OCI-LY1 (cell line): ENCODE results near the gene LPCAT1.

Experiments used
- H2AFZ ChIP-seq: fragments of 200-600 bp; sonication (generic), shearing (Covaris generic); 2 replicates; pipeline ENCODE4 v1.6.0; 2014; ENCODE audit warnings: antibody characterized with exemption, mild to moderate bottlenecking, low read length
- H3F3A ChIP-seq: fragments of 200-600 bp; sonication (generic), shearing (Covaris generic); 2 replicates; pipeline ENCODE4 v1.6.0; 2014; ENCODE audit warnings: mild to moderate bottlenecking, antibody characterized with exemption, low read length, moderate library complexity; ENCODE audit not compliant: insufficient read depth
- H3K27ac ChIP-seq: fragments of 200-600 bp; sonication (generic); 2 replicates; pipeline ENCODE4 v1.5.1; 2014; ENCODE audit warnings: low read length, mixed run types, mild to moderate bottlenecking, low read depth; ENCODE audit not compliant: poor library complexity, severe bottlenecking
- H3K27me3 ChIP-seq: fragments of 200-600 bp; sonication (generic); 2 replicates; pipeline ENCODE4 v1.6.0; 2014; ENCODE audit warnings: antibody characterized with exemption, mild to moderate bottlenecking, low read length, moderate library complexity; ENCODE audit not compliant: insufficient read depth
- H3K36me3 ChIP-seq: fragments of 200-600 bp; sonication (generic); 2 replicates; pipeline ENCODE4 v1.6.1; 2014; ENCODE audit warnings: mild to moderate bottlenecking, antibody characterized with exemption, low read length, moderate library complexity, mixed read lengths; ENCODE audit not compliant: insufficient read depth
- H3K4me1 ChIP-seq: fragments of 200-600 bp; sonication (generic); 2 replicates; pipeline ENCODE4 v1.5.1; 2014; ENCODE audit warnings: mild to moderate bottlenecking, low read length, moderate library complexity; ENCODE audit not compliant: insufficient read depth, severe bottlenecking
- H3K4me2 ChIP-seq: fragments of 200-600 bp; sonication (generic), shearing (Covaris generic); 2 replicates; pipeline ENCODE4 v1.6.1; 2014; ENCODE audit warnings: low read length
- H3K4me3 ChIP-seq: fragments of 200-600 bp; sonication (generic); 2 replicates; pipeline ENCODE4 v1.5.1; 2014; ENCODE audit warnings: low read length, low read depth, mild to moderate bottlenecking, mixed read lengths; ENCODE audit not compliant: poor library complexity, severe bottlenecking
- H3K79me2 ChIP-seq: fragments of 200-600 bp; shearing (Covaris generic); 2 replicates; pipeline ENCODE4 v1.6.1; 2016; ENCODE audit warnings: mixed run types, low read length, mixed read lengths; ENCODE audit not compliant: insufficient read depth
- H3K9ac ChIP-seq: fragments of 200-600 bp; sonication (generic), shearing (Covaris generic); 2 replicates; pipeline ENCODE4 v1.6.1; 2014; ENCODE audit warnings: mild to moderate bottlenecking, low read length, mixed read lengths
- H3K9me2 ChIP-seq: fragments of 200-600 bp; sonication (generic), shearing (Covaris generic); 2 replicates; pipeline ENCODE4 v1.6.1; 2014; ENCODE audit warnings: low read depth, mild to moderate bottlenecking, low read length, mixed read lengths
- H3K9me3 ChIP-seq: fragments of 200-600 bp; shearing (Covaris generic); 2 replicates; pipeline ENCODE4 v1.6.1; 2014; ENCODE audit warnings: low read length, mixed read lengths
- H4K20me1 ChIP-seq: fragments of 200-600 bp; sonication (generic), shearing (Covaris generic); 2 replicates; pipeline ENCODE4 v1.6.0; 2016; ENCODE audit warnings: mild to moderate bottlenecking, low read length; ENCODE audit not compliant: insufficient read depth
- CTCF ChIP-seq: fragments of 200-600 bp; sonication (generic), shearing (Covaris generic); IDR thresholded peaks from 2 replicates; pipeline ENCODE4 v1.5.1; 2017; ENCODE audit warnings: mild to moderate bottlenecking, antibody characterized with exemption, low read length, moderate library complexity, mixed read lengths
- EZH2 ChIP-seq: fragments of 200-600 bp; sonication (generic), shearing (Covaris generic); IDR thresholded peaks from 2 replicates; pipeline ENCODE4 v1.8.0; 2017; ENCODE audit warnings: borderline replicate concordance, mixed run types, mild to moderate bottlenecking, antibody characterized with exemption, low read length, moderate library complexity, mixed read lengths

The LPCAT1 gene

GRCh38 chr5:1431896-1432295 is 91.9 kb downstream of the LPCAT1 start:
- no peaks in the 10 kb centered on the region for H3K9me2 ChIP-seq
- peaks cover 11% of the 10 kb centered on the region; the same call in 1 of the 2 replicates for H3K9me3 ChIP-seq
- H3K79me2 ChIP-seq, result no peaks in the 10 kb centered on the region
- H3F3A ChIP-seq, result no peaks in the 10 kb centered on the region
- no peak overlapping the region for H2AFZ ChIP-seq
- H3K27me3 ChIP-seq, result peaks cover 8% of the 10 kb centered on the region; the same call in 1 of the 2 replicates
- TF ChIP-seq EZH2, result no peak
- TF ChIP-seq CTCF, result no peak
- H4K20me1 ChIP-seq, result no peaks in the 10 kb centered on the region
- no peaks in the 10 kb centered on the region for H3K4me1 ChIP-seq
- H3K9ac ChIP-seq, result no peak overlapping the region
- no peak overlapping the region for H3K4me3 ChIP-seq
- H3K36me3 ChIP-seq, result no peaks in the 10 kb centered on the region; the same call in 1 of the 2 replicates
- no peak overlapping the region for H3K4me2 ChIP-seq
- no peak overlapping the region for H3K27ac ChIP-seq

GRCh38 chr5:1431021-1431811 is 92.5 kb downstream of the LPCAT1 start:
- Histone ChIP-seq H3K36me3 (no peaks in the 10 kb centered on the region; the same call in 1 of the 2 replicates), H3F3A (no peaks in the 10 kb centered on the region), H3K9ac (no peak overlapping the region), H4K20me1 (no peaks in the 10 kb centered on the region), H3K4me3 (no peak overlapping the region), H2AFZ (no peak overlapping the region), H3K79me2 (no peaks in the 10 kb centered on the region), H3K4me1 (no peaks in the 10 kb centered on the region), H3K9me2 (no peaks in the 10 kb centered on the region), H3K4me2 (no peak overlapping the region), H3K9me3 (peaks cover 11% of the 10 kb centered on the region; the same call in 1 of the 2 replicates), H3K27me3 (peaks cover 8% of the 10 kb centered on the region; the same call in 1 of the 2 replicates), H3K27ac (no peak overlapping the region)
- TF ChIP-seq EZH2 (no peak), CTCF (no peak)

GRCh38 chr5:1430121-1430795 is 93.5 kb downstream of the LPCAT1 start:
- no peaks in the 10 kb centered on the region for H4K20me1 ChIP-seq
- H2AFZ ChIP-seq, result no peak overlapping the region
- H3K4me3 ChIP-seq, result no peak overlapping the region
- H3F3A ChIP-seq, result no peaks in the 10 kb centered on the region
- no peaks in the 10 kb centered on the region for H3K4me1 ChIP-seq
- H3K27ac ChIP-seq, result no peak overlapping the region
- H3K9ac ChIP-seq, result no peak overlapping the region
- no peak overlapping the region for H3K4me2 ChIP-seq
- H3K9me3 ChIP-seq, result peaks cover 11% of the 10 kb centered on the region; the same call in 1 of the 2 replicates
- H3K9me2 ChIP-seq, result no peaks in the 10 kb centered on the region
- TF ChIP-seq EZH2 (no peak), CTCF (no peak)
- H3K27me3 ChIP-seq, result peaks cover 8% of the 10 kb centered on the region; the same call in 1 of the 2 replicates
- H3K36me3 ChIP-seq, result no peaks in the 10 kb centered on the region; the same call in 1 of the 2 replicates
- H3K79me2 ChIP-seq, result no peaks in the 10 kb centered on the region
